Superior temporal gyrus (tissue), 1 donor: ENCODE data around the gene STYK1.
"Not testable (repeated sequence)": the region's sequence is repeated elsewhere in the genome, so short reads cannot be mapped to it uniquely, and the experiment has no call there.

Source experiments
- DNase-seq: peaks from one replicate; pipeline ENCODE4 v3.0.0-alpha.2; 2016; ENCODE audit errors: extremely low spot score

Gene STYK1

DNA sequence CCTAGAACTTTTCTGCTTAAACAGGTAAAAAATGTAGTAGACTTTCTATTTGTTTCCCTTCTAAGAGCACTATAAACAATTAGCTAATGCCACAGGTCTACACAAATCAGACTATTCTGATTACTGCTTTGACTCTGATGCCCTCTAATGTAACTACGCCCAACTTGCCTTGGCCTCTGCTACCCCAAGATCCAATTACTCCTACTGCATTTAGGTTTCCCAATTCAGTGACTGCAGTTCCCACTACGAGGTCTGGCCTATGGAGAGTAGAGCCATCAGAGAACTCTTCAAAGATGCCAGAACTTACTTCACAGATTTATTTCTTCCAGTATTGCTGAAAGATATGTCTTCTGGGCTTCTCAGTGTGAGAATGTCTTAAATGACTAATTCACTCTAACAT lies 15.3 kb upstream of the STYK1 start:
- DNase-seq = no peak

DNA sequence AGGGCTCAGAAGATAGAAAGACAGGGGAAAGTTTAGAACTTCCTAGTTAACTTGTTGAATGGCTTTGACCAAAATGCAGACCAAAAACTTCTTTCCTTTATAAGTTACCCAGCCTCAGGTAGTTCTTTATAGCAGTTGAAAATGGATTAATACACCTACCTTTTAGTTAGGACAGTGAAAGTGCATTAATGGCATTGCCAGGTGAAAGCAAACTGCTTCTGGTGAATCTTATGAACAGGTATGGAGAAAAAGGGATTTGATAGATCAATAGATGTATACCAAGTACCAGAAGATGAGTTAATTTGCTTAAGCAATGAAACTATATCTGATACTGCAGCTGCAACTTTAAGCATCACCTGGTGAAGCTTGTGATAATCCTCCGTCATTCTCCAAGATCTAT lies 14.2 kb upstream of the STYK1 start:
- DNase-seq = no peak

DNA sequence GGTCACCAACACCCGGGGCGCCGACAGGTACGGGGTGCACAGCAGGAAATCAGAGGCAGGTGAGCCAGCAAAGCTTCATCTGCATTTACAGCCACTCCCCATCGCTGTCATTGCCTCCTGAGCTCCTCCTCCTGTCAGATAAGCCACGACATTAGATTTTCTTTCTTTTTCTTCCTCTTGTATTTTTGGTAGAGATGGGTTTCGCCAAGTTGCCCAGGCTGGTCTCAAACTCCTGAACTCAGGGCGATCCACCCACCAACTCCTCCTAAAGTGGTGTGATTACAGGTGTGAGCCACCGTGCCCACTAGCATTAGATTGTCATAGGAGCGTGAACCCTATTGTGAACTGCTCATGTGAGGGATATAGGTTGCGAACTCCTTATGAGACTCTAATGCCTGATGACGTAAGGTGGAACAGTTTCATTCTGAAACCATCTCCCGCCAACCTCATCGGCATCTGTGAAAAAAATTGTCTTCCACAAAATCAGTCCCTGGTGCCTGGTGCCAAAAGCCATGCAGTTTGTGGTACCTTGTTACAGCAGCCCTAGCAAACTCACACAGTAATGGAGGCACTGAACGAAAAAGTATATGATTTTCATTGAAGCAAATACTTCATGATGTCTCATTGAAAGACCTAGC lies 1.5 kb downstream of the STYK1 start:
- DNase-seq = no peak

DNA sequence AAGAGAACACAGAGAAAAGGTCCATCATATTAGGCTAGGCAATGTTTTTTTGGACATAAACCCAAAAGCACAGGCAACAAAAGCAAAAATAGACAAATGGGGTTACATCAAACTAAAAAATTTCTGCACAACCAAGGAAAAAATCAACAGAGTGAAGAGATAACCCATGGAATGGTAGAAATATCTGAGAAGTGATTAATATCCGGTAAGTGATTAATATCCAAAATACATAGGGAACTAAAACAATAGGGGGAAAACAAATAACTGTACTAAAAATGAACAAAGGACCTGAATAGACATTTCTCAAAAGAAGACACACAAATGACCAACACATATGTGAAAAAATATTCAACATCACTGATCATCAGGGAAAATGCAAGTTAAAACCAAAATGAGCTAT lies 4.3 kb downstream of the STYK1 start:
- no peak for DNase-seq

DNA sequence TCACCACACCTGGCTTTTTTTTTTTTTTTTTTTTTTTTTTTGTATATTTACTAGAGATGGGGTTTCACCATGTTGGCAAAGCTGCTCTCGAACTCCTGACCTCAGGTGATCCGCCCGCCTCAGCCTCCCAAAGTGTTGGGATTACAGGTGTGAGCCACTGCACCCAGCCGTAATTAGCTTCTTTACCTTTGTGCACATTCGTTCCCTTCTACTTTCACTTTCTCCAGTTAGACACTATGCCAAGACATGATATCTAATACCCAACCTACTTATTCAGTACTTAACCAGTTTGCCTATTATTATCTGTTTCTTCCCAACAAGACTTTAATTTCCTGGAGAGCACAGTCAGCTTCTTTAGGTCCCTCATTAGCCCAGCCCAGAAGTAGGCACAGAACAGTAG lies 5.3 kb downstream of the STYK1 start:
- DNase-seq = no peak

DNA sequence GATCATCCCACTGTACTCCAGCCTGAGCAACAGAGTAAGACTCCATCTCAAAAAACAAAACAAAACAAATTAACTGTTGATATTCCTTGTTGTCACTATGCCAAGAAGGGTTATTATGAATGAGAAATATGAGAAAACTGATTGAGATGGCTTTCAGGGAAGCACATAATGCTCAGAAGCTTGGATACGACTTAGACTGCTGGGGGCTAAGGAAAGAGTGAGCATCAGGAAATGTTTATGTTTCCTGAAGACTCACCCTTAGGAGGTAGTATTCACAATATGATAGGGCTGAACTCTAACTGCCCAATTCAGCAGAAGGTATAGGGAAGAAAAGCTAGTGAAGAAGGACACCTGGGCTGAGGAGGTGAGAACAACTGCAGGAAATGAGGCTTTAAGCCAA lies 6.3 kb downstream of the STYK1 start:
- DNase-seq = no peak

DNA sequence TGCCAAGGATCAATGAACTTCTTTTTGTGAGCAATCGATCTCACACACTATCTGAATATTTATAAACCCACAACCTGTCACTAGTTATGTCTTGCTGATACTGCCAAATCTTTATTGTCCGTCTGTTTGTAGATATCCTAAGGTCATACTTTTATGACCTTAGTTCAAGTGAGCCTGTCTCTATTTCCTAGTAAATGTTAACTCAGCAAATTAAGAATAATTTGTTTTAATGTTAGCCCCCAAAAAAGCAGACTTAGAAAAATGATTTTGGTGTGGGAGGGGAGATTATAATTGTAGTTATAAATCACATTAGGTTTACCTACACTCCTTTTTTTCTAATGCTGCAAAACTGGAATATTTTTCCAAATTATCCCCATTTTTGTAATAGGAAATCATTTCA lies 9.4 kb downstream of the STYK1 start:
- no peak for DNase-seq

- no peak for DNase-seq
Measured at GRCh38 chr12:10663869-10664268, 10.0 kb downstream of the STYK1 start.

GRCh38 chr12:10661338-10661737 lies 12.5 kb downstream of the STYK1 start:
- no peak for DNase-seq

DNA sequence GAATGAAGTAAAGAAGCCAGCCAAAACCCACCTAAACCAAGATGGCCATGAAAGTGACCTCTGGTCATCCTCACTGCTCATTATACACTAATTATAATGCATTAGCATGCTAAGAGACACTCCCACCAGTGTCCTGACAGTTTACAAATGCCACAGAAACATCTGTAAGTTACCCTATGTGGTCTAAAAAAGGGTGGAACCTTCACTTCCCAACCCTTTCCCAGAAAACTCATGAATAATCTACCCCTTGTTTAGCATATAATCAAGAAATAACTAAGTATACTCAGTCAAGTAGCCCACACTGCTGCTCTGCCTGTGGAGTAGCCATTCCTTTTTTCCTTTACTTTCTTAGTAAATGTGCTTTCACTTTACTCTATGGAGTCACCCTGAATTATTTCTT lies 19.8 kb downstream of the STYK1 start:
- no peak for DNase-seq

- no peak for DNase-seq
Measured at GRCh38 chr12:10652192-10652591, 21.7 kb downstream of the STYK1 start.

DNA sequence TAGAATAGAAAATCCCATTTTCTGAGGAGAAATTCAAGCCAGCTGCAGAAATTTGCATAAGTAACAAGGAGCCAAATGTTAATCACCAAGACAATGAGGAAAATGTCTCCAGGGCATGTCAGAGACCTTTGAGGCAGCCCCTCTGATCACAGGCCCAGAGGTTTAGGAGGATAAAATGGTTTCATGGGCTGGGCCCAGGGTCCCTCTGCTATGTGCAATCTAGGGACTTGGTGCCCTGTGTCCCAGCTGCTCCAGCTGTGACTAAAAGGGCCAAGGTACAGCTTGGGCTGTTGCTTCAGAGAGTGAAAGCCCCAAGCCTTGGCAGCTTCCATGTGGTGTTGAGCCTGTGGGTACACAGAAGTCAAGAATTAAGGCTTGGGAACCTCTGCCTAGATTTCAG lies 27.3 kb downstream of the STYK1 start:
- not testable (repeated sequence) for DNase-seq

DNA sequence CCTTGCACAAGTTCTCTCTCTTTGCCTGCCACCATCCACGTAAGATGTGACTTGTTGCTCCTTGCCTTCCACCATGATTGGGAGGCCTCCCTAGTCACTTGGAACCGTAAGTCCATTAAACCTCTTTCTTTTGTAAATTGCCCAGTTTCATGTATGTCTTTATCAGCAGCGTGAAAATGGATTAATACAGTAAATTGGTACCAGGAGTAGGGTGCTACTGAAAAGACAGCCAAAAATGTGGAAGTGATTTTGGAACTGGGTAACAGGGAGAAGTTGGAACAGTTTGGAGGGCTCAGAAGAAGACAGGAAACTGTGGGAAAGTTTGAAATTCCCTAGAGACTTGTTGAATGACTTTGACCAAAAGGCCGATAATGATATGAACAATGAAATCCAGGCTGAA lies 27.9 kb downstream of the STYK1 start:
- DNase-seq = no peak

DNA sequence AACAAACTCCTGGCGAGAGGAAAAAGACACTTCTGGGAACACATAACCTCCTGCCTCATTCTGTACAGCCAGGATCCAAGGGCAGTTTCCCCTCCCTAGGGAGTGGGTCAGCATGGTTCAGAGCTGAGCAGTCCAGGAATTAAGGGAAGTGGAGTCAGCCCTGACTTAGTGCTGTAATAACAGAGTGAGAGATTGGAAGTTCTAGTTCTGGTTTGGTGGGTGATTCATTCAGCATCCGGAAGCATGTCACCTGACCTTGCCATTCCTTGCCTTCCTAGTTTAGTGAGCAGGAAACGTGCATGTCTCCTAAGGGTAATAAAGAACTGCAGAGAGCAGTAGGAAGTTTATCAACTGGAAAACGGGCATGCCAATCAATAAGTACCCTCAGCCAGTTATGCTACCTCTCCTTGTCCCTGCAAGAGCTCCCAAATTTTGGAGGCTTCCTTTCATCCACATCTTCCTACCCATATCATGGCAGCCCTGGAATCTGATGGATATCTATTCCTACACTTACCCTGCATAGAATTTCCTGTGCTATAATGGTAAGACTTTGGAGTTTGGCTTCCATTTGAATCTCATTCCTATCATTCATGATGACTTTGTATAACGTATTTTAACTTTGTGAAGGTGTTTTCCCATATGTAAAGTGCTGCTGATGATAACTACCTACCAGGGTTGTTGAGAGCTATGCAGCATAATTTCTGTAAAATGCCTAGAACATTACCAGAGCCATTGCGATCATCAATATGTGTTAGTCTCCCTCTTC lies 31.9 kb downstream of the STYK1 start:
- no peak for DNase-seq

DNA sequence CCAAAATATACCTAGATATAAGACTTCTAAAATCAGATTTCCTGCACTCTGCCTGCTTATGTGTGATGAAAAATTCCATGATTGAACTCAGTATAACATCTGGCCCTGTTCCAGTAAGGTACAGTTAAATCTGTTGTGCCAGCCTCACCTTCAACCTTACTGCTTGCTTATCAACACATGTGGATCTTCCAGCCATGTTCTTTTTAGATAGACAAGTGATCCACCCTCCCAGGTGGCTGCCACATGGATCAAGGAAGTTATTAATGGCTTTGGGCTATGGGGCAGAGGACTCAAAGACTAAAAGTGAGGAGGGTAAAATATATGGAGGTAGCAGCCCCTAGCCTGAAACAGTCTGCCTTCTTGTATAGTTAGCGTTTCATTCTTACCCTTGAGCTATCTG lies 35.1 kb downstream of the STYK1 start:
- no peak for DNase-seq

DNA sequence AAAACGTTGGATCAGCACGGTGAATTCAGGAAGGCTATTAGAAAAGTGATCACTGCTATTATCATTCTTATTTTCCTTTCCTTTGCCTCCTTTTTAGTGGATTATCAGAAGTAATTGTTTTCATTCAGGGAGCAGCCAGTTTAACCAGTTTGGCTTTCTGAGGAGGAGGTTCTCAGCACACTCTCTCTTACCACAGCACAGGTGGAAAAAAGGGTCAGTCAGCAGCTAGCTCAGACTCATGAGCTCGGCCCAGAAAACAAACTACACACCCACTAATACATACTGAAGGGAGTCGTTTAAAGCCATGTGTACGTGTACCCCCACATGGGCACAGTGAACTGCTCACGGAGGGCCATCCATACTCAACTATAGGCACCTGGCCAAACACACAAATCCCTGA lies 37.2 kb downstream of the STYK1 start:
- no peak for DNase-seq

GRCh38 chr12:10636124-10636523 lies 37.7 kb downstream of the STYK1 start:
- DNase-seq = no peak

- no peak for DNase-seq
Measured at GRCh38 chr12:10635306-10635705, 38.5 kb downstream of the STYK1 start.

DNA sequence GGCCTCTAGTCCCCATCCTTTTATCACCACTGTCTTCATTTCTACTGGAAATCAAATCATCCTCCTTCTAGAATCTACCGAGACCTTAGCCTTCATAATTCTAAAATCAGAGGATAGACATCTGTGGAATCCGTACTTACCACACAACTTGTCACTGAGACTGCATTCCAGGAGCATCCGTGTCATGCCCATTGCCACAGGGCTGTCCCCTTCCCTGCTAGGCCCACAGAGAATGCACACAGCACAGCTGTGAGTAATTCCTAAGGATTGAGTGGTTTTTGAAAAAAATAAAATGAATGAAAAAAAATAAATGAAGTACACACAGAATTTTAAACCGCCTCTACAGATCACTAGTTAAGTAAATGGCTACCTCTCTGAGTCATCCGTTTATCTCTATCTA lies 39.4 kb downstream of the STYK1 start:
- DNase-seq = no peak

DNA sequence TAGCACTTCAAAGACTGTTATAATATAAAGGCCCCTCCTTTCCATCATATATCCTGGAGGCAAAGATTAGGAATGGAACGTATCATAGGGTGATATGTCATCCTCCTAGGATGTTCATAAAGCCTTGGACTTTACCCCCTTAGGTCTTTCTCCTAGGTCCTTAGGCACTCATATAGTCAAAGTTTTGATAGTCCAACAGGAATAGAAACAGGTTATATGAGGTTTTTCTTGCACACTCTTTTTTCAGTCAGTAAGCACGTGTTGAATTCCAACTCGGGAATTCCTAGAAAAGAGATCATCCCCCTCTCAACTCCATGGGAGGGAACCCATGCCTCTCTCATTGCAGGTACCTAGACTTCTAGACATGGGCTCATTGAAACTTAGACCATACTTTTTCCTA lies 40.3 kb downstream of the STYK1 start:
- DNase-seq = no peak

- DNase-seq = no peak
Measured at GRCh38 chr12:10632226-10632625, 41.6 kb downstream of the STYK1 start.

DNA sequence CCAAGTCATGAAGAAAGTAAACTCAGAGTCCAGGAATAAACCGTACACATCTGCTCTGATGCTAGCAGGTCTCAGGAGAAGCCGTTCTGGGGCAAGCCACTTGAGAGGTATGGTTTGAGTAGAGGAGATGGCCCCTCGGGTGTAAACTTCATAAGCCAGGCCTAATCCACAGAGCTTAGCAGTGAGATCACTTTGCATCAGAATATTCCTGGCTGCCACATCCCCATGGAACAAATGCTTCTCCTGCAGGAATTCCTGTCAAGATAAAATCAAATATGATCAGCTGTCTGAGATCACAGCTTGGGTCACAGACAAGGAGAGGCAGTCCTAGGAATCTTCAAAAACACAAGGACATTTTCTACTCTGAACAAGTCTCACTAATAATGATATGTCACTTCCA lies 49.2 kb downstream of the STYK1 start:
- DNase-seq = no peak

GRCh38 chr12:10623131-10623530 lies 50.7 kb downstream of the STYK1 start:
- DNase-seq = no peak

GRCh38 chr12:10621278-10621677 lies 52.6 kb downstream of the STYK1 start:
- DNase-seq = no peak
